Measurements from ENCODE around the gene REC8. TPM values are rescaled to one million over a fixed set of nuclear protein-coding genes. Genes with fewer than 3 reads are reported as not detected.

The REC8 gene
- total and polyA plus RNA-seq, 2 of the 13 experiments (the other 11 are each of a cell fraction or from before 2014, with no cell fraction given) = 3.4 to 14.7 TPM

DNA sequence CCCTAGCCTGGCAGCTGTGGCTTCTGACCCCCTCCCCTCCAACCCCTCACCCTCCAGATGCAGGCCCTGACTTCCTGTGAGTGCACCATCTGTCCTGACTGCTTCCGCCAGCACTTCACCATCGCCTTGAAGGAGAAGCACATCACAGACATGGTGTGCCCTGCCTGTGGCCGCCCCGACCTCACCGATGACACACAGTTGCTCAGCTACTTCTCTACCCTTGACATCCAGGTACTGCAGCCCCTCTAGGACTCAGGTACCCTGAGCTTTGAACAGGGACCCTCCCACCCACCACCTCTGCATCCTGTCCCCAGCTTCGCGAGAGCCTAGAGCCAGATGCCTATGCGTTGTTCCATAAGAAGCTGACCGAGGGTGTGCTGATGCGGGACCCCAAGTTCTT is 16.8 kb upstream of the REC8 start (continued):
- TF ChIP-seq AFF4 (CRISPR knock-in tag; IDR thresholded peaks at IDR 0.05) (no peak), ZMAT5 (CRISPR knock-in tag; IDR thresholded peaks at IDR 0.05; ENCODE audit: borderline replicate concordance, low read depth) (no peak), MBNL3 (CRISPR knock-in tag; conservative IDR thresholded peaks at IDR 0.05) (no peak), CHCHD3 (CRISPR knock-in tag; IDR thresholded peaks at IDR 0.05) (no peak), ARID3A (IDR thresholded peaks at IDR 0.05; ENCODE audit: low read depth, low read length) (no peak), RBAK (CRISPR knock-in tag; IDR thresholded peaks at IDR 0.05) (no peak), NRL (CRISPR knock-in tag; IDR thresholded peaks at IDR 0.05; ENCODE audit: borderline replicate concordance) (peak; percentile 36; the same call in 1 of the 2 replicates), PRDM15 (CRISPR knock-in tag; IDR thresholded peaks at IDR 0.05) (no peak), ZNF430 (CRISPR knock-in tag; IDR thresholded peaks at IDR 0.05) (no peak), RBFOX2 (IDR thresholded peaks at IDR 0.05; ENCODE audit: low read depth, low read length) (no peak), ZSCAN5A (CRISPR knock-in tag; IDR thresholded peaks at IDR 0.05; ENCODE audit: borderline replicate concordance) (no peak), ZNF772 (CRISPR knock-in tag; IDR thresholded peaks at IDR 0.05) (no peak)
- TF ChIP-seq, protein P1, sequence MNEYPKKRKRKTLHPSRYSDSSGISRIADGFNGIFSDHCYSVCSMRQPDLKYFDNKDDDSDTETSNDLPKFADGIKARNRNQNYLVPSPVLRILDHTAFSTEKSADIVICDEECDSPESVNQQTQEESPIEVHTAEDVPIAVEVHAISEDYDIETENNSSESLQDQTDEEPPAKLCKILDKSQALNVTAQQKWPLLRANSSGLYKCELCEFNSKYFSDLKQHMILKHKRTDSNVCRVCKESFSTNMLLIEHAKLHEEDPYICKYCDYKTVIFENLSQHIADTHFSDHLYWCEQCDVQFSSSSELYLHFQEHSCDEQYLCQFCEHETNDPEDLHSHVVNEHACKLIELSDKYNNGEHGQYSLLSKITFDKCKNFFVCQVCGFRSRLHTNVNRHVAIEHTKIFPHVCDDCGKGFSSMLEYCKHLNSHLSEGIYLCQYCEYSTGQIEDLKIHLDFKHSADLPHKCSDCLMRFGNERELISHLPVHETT (CRISPR knock-in tag; conservative IDR thresholded peaks at IDR 0.05) = no peak
- TF ChIP-seq, protein P2, sequence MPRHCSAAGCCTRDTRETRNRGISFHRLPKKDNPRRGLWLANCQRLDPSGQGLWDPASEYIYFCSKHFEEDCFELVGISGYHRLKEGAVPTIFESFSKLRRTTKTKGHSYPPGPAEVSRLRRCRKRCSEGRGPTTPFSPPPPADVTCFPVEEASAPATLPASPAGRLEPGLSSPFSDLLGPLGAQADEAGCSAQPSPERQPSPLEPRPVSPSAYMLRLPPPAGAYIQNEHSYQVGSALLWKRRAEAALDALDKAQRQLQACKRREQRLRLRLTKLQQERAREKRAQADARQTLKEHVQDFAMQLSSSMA (CRISPR knock-in tag; IDR thresholded peaks at IDR 0.05) = no peak

All from HepG2 (cell line).